ENCODE data around the gene BASP1.
A peak's percentile ranks its signal among the peaks of the same experiment; 100 is the strongest.
"Not testable (repeated sequence)": the region's sequence is repeated elsewhere in the genome, so short reads cannot be mapped to it uniquely, and the experiment has no call there.

BASP1 gene

GRCh38 chr5:17305017-17305416 lies 87.6 kb downstream of the BASP1 start:
- TF ChIP-seq, protein P1, sequence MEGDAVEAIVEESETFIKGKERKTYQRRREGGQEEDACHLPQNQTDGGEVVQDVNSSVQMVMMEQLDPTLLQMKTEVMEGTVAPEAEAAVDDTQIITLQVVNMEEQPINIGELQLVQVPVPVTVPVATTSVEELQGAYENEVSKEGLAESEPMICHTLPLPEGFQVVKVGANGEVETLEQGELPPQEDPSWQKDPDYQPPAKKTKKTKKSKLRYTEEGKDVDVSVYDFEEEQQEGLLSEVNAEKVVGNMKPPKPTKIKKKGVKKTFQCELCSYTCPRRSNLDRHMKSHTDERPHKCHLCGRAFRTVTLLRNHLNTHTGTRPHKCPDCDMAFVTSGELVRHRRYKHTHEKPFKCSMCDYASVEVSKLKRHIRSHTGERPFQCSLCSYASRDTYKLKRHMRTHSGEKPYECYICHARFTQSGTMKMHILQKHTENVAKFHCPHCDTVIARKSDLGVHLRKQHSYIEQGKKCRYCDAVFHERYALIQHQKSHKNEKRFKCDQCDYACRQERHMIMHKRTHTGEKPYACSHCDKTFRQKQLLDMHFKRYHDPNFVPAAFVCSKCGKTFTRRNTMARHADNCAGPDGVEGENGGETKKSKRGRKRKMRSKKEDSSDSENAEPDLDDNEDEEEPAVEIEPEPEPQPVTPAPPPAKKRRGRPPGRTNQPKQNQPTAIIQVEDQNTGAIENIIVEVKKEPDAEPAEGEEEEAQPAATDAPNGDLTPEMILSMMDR (IDR thresholded peaks at IDR 0.05; ENCODE audit: poor library complexity, severe bottlenecking): no peak
- ATAC-seq (ENCODE audit: low read depth): no peak
- Histone ChIP-seq H3K27me3 (ENCODE audit: insufficient read depth, poor library complexity, severe bottlenecking) (no peaks in the 10 kb centered on the region), H3K27ac (ENCODE audit: poor library complexity, severe bottlenecking) (no peak overlapping the region), H3K36me3 (ENCODE audit: low read depth) (no peaks in the 10 kb centered on the region), H3K4me3 (ENCODE audit: severe bottlenecking) (no peak overlapping the region), H3K9me3 (ENCODE audit: severe bottlenecking) (no peaks in the 10 kb centered on the region), H3K4me1 (ENCODE audit: insufficient read depth, poor library complexity, severe bottlenecking) (peaks cover 11% of the 10 kb centered on the region)
- no peak for DNase-seq (ENCODE audit: low spot score)

- no peak for DNase-seq (ENCODE audit: low spot score)
- Histone ChIP-seq H3K27me3 (ENCODE audit: insufficient read depth, poor library complexity, severe bottlenecking) (no peaks in the 10 kb centered on the region), H3K4me3 (ENCODE audit: severe bottlenecking) (no peak overlapping the region), H3K9me3 (ENCODE audit: severe bottlenecking) (no peaks in the 10 kb centered on the region), H3K27ac (ENCODE audit: poor library complexity, severe bottlenecking) (peak overlapping the region; percentile 40), H3K36me3 (ENCODE audit: low read depth) (no peaks in the 10 kb centered on the region), H3K4me1 (ENCODE audit: insufficient read depth, poor library complexity, severe bottlenecking) (peaks cover 11% of the 10 kb centered on the region)
- TF ChIP-seq, protein P1 (IDR thresholded peaks at IDR 0.05; ENCODE audit: poor library complexity, severe bottlenecking): no peak
- ATAC-seq (ENCODE audit: low read depth): peak; percentile 94
These were observed 88.7 kb downstream of the BASP1 start for GRCh38 chr5:17305964-17306725.

GRCh38 chr5:17306726-17307091 lies 89.3 kb downstream of the BASP1 start:
- ATAC-seq (ENCODE audit: low read depth): no peak

GRCh38 chr5:17307440-17307839 lies 90.0 kb downstream of the BASP1 start:
- peaks cover 11% of the 10 kb centered on the region for H3K4me1 ChIP-seq (ENCODE audit: insufficient read depth, poor library complexity, severe bottlenecking)
- not testable (repeated sequence) for DNase-seq (ENCODE audit: low spot score); ATAC-seq (ENCODE audit: low read depth); H3K9me3 ChIP-seq (ENCODE audit: severe bottlenecking); H3K27me3 ChIP-seq (ENCODE audit: insufficient read depth, poor library complexity, severe bottlenecking); H3K27ac ChIP-seq (ENCODE audit: poor library complexity, severe bottlenecking); H3K36me3 ChIP-seq (ENCODE audit: low read depth); H3K4me3 ChIP-seq (ENCODE audit: severe bottlenecking)

More at GRCh38 chr5:17306726-17307091, 89.3 kb downstream of the BASP1 start:
- no peaks in the 10 kb centered on the region for H3K36me3 ChIP-seq (ENCODE audit: low read depth)
- H3K4me1 ChIP-seq (ENCODE audit: insufficient read depth, poor library complexity, severe bottlenecking): peaks cover 11% of the 10 kb centered on the region
- peak overlapping the region; percentile 40 for H3K27ac ChIP-seq (ENCODE audit: poor library complexity, severe bottlenecking)
- H3K4me3 ChIP-seq (ENCODE audit: severe bottlenecking): no peak overlapping the region
- DNase-seq (ENCODE audit: low spot score): no peak
- TF ChIP-seq, protein P1 (IDR thresholded peaks at IDR 0.05; ENCODE audit: poor library complexity, severe bottlenecking): no peak
- no peaks in the 10 kb centered on the region for H3K9me3 ChIP-seq (ENCODE audit: severe bottlenecking)
- H3K27me3 ChIP-seq (ENCODE audit: insufficient read depth, poor library complexity, severe bottlenecking): no peaks in the 10 kb centered on the region

- ATAC-seq (ENCODE audit: low read depth) (no peak), DNase-seq (ENCODE audit: low spot score) (no peak)
- no peak overlapping the region for H3K27ac ChIP-seq (ENCODE audit: poor library complexity, severe bottlenecking)
- TF ChIP-seq, protein P1 (IDR thresholded peaks at IDR 0.05; ENCODE audit: poor library complexity, severe bottlenecking): no peak
- no peaks in the 10 kb centered on the region for H3K9me3 ChIP-seq (ENCODE audit: severe bottlenecking)
- H3K36me3 ChIP-seq (ENCODE audit: low read depth): no peaks in the 10 kb centered on the region
- peaks cover 11% of the 10 kb centered on the region for H3K4me1 ChIP-seq (ENCODE audit: insufficient read depth, poor library complexity, severe bottlenecking)
- H3K27me3 ChIP-seq (ENCODE audit: insufficient read depth, poor library complexity, severe bottlenecking): no peaks in the 10 kb centered on the region
- H3K4me3 ChIP-seq (ENCODE audit: severe bottlenecking): no peak overlapping the region
These were observed 91.1 kb downstream of the BASP1 start for GRCh38 chr5:17308326-17309065.
